HepG2 (cell line): Measurements from ENCODE around the gene ADIPOR2.

Experiments
- CHD4 ChIP-seq: fragments of 200-600 bp; sonication (generic); IDR thresholded peaks from 2 replicates; pipeline ENCODE4 v1.7.0; 2017; ENCODE audit warnings: mild to moderate bottlenecking, low read length, borderline replicate concordance
- FOXJ3 ChIP-seq: sonication (generic); formaldehyde crosslinking; IDR thresholded peaks from 2 replicates; pipeline ENCODE4 v1.4.0; 2020; ENCODE audit warnings: missing genetic modification reagents, mild to moderate bottlenecking, borderline replicate concordance
- ZNF776 ChIP-seq: sonication (generic); formaldehyde crosslinking; IDR thresholded peaks from 2 replicates; pipeline ENCODE4 v1.4.0; 2020; ENCODE audit warnings: mild to moderate bottlenecking, missing genetic modification reagents
- TF ChIP-seq, protein P1 (sequence below): sonication (generic); formaldehyde crosslinking; IDR thresholded peaks from 2 replicates; pipeline ENCODE4 v1.5.1; 2020; ENCODE audit warnings: mild to moderate bottlenecking, moderate library complexity, missing genetic modification reagents

DNA sequence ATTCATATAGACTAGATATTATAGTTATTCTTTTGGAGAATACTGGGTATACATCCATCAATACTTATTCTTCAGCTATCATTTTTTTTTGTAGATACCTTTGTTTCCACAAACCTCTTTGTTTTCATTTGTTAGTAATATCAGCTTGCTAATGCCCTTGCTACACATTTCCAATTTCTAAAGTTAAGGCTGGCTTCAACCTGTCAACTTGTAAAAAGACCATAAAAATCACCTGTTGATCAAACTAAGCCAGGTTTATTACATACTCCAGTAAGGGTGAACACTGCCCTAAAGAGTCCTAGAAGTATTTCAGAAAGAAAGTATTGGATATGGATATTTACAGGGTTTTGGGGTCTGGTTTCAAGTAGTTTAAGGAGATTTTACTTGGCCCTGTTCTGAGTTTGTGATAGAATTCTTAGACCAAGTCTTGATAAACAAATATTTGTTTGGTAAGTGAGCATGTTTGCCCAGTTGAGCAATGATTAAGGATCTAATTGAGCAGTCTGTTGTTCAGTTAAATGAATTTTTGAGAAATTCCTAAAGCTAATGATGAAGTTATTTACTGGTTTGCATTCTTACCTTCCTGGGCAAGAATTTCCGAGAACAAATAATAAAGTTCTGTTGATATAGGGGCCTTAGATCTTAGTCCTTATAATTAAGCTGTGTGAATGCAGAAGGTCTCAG, 76.7 kb downstream of the ADIPOR2 start:
- TF ChIP-seq FOXJ3 (CRISPR knock-in tag) = no peak
- TF ChIP-seq, protein P1, sequence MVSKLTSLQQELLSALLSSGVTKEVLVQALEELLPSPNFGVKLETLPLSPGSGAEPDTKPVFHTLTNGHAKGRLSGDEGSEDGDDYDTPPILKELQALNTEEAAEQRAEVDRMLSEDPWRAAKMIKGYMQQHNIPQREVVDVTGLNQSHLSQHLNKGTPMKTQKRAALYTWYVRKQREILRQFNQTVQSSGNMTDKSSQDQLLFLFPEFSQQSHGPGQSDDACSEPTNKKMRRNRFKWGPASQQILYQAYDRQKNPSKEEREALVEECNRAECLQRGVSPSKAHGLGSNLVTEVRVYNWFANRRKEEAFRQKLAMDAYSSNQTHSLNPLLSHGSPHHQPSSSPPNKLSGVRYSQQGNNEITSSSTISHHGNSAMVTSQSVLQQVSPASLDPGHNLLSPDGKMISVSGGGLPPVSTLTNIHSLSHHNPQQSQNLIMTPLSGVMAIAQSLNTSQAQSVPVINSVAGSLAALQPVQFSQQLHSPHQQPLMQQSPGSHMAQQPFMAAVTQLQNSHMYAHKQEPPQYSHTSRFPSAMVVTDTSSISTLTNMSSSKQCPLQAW (CRISPR knock-in tag) = no peak
- no peak for TF ChIP-seq CHD4
- no peak for TF ChIP-seq ZNF776
